IPS DF 4.7 (cell line): ENCODE results near the gene IVD.
A peak's percentile ranks its signal among the peaks of the same experiment; 100 is the strongest.

Source experiments
- DNase-seq: peaks from one replicate; pipeline ENCODE4 v3.0.0-alpha.2; 2013; ENCODE audit warnings: low spot score; ENCODE audit errors: extremely low read depth

IVD gene

GRCh38 chr15:40405501-40406381 is at the start of gene IVD:
Gene IVD, plus strand, starts transcription at chr15:40405795. Its CDS starts 33 bp downstream, at chr15:40405828.
- peak; percentile 88 for DNase-seq

DNA sequence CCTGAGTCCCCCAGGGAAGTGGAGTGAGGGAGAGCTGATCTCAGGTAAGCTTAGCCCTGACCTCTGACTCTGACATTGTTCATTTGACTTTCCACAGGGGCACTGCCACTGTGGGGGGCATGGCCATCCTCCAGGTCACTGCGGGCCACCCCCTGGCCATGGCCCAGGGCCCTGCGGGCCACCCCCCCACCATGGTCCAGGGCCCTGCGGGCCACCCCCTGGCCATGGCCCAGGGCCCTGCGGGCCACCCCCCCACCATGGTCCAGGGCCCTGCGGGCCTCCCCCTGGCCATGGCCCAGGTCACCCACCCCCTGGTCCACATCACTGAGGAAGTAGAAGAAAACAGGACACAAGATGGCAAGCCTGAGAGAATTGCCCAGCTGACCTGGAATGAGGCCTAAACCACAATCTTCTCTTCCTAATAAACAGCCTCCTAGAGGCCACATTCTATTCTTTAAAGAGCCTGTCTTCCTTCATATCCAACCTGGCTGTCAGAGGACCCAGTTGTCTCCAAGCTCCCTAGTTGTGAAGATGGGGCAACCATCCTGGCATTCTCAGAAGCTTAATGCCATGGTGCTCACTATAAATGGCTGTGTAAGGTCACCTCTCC is 49.5 kb upstream of the IVD start:
- DNase-seq = no peak

- DNase-seq = no peak
Observed at GRCh38 chr15:40357246-40357645, 48.3 kb upstream of the IVD start.

- no peak for DNase-seq
Observed at GRCh38 chr15:40357723-40358470, 47.7 kb upstream of the IVD start, which contains the start of gene DISP2. Gene DISP2, plus strand, starts transcription at chr15:40358219. Its CDS starts 103 bp downstream, at chr15:40358322.

DNA sequence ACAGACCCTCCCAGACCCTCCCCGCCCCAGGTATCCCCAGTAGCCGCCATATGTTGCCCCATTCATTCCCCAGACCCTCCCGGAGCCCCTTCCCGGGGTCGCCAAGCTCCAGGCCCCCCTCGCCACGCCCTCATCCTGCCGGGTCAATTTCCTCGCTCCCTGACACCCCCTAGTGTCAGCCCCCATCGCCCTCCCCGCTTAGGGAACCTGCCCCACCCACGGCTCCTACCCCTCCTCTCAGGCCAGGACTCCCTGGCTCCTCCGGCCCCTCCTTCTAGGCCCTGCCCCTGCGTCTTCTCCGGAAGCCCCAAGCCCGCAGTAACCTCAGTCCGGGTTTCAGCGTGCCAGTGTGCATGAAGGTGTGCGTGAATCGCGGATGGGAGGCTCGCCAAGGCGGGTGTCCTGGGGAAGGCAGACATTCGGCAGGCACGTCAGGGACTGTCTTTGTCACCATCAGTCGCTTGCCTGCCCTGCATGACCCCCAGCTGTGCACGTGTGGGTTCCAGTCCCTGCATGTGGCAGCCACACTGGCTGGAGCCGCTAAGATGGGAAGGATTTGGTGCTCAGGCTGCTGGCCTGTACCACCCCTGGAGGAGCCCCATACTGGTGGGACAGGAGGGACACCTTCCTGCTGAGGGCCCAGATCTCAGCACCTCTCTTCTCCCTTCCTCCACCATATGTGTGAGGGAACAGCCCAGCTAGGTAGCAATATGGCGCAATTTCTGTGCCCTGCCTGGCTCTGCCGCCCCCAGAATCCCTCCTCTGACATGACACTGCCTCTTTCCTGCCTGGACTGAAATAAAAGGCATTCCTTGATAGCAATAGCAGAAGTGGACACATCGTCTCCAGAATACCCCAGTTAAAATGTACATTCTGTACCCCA is 46.9 kb upstream of the IVD start:
- no peak for DNase-seq

DNA sequence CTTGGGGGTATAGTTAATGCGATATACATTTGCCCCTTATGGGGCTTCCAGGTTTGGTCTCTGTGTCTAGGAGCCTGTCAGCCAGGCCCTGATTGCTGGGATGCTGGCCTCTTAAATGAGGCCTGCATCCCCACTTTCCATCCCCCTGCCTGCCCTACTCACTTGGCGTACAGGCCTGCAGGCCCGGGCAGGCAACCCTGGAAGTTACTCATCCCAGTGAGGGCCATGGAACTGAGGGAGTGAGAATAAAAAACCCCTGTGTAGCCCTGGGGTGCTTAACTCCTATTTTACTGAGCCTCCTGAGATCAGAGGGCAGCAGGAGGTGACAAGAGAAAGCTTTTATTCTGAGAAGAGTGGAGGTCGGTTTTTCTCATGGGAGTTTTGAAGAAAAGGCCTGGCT is 45.6 kb upstream of the IVD start:
- DNase-seq = no peak

DNA sequence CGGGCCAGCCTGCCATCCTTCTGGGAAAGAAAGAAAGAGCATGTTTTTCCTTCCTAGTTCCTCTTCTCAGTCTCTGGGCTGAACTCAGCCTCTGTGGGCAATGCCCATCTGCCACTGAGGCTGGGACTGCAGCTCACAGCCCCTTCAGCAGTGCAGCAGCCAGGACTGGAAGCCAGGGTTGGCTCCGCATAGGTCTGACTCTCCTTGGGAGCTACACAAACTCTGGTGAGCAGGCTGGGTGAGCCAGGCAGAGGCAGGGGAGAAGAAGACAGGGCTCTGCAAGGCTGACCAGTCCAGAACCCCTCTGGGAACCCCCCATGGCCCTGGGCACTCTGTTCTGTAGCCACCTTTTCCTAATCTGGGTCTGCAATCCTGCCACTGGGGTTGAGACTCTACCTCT is 44.0 kb upstream of the IVD start:
- no peak for DNase-seq

DNA sequence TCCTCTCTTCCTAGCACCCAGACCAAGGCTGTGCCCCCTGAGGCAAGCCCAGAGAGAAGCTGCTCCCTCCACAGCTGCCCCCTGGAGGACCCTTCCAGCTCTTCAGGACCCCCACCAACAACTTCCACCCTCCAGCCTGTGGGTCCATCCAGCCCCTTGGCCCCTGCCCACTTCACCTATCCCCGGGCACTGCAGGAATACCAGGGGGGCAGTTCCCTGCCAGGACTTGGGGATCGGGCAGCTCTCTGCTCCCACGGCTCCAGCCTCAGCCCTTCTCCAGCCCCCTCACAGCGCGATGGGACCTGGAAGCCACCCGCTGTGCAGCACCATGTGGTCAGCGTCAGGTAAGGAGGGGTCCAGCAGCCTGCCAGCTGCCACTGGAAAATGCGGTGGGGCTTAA is 42.0 kb upstream of the IVD start:
- DNase-seq = no peak

- no peak for DNase-seq
Observed at GRCh38 chr15:40364251-40364650, 41.3 kb upstream of the IVD start.

GRCh38 chr15:40365016-40365415 is 40.6 kb upstream of the IVD start:
- no peak for DNase-seq

- DNase-seq = no peak
Observed at GRCh38 chr15:40365624-40366456, 39.8 kb upstream of the IVD start.

DNA sequence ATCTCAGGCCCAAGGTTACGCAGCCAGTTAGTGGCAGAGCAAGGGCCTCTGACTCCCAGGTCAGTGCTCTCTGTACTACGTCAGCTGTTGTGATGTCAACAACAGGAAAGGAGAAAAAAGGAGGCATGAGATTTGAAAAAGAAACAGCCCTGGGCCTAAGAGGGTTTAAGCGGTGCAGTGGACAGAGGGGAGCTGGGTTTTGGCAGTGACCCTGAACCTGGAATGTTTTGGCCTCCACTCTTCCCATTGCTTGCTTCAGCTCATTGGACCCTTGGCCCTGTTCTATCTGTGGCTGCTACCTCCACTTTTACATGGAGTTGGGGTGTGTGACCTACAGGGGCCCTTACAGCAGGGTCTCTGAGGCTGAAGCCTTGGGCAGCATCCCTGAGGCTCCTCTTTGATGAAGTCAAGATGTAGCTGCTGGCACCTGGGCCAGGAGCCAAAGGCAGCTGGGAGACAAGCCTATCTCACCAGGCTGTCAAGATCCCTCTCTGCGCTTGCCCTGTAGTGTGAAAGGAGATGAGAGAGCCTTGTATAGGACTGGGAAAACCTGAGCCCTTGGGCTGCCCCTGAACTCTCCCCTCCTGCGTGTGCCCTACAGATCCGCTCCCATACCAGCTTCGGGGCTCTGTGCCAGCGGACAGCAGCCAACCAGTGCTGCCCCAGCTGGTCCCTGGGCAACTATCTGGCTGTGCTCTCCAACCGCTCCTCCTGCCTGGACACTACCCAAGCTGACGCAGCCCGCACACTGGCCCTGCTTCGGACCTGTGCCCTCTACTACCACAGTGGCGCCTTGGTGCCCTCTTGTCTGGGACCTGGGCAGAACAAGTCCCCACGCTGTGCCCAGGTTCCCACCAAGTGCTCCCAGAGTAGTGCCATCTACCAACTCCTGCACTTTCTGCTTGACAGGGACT is 38.9 kb upstream of the IVD start:
- DNase-seq = no peak

DNA sequence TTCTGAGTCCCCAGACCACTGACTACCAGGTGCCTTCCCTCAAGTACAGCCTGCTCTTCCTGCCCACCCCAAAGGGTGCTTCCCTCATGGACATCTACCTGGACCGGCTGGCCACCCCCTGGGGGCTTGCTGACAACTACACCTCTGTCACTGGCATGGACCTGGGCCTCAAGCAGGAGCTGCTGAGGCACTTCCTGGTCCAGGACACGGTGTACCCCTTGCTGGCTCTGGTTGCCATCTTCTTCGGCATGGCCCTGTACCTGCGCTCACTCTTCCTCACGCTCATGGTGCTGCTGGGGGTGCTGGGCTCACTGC is 38.3 kb upstream of the IVD start:
- no peak for DNase-seq

DNA sequence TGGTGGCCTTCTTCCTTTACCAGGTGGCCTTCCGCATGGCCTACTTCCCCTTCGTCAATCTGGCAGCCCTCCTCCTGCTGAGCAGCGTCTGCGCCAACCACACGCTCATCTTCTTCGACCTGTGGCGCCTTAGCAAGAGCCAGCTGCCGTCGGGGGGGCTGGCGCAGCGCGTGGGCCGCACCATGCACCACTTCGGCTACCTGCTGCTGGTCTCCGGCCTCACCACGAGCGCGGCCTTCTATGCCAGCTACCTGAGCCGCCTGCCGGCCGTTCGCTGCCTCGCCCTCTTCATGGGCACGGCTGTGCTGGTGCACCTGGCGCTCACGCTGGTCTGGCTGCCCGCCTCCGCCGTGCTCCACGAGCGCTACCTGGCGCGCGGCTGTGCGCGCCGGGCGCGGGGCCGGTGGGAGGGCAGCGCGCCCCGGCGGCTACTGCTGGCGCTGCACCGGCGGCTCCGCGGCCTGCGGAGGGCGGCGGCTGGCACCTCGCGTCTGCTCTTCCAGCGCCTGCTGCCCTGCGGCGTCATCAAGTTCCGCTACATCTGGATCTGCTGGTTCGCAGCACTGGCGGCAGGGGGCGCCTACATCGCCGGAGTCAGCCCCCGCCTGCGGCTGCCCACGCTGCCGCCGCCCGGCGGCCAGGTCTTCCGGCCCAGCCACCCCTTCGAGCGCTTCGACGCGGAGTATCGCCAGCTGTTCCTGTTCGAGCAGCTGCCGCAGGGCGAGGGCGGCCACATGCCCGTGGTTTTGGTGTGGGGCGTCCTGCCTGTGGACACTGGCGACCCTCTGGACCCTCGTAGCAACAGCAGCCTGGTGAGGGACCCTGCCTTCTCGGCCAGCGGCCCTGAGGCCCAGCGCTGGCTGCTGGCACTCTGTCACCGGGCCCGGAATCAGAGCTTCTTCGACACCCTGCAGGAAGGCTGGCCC is 37.6 kb upstream of the IVD start:
- DNase-seq = no peak

DNA sequence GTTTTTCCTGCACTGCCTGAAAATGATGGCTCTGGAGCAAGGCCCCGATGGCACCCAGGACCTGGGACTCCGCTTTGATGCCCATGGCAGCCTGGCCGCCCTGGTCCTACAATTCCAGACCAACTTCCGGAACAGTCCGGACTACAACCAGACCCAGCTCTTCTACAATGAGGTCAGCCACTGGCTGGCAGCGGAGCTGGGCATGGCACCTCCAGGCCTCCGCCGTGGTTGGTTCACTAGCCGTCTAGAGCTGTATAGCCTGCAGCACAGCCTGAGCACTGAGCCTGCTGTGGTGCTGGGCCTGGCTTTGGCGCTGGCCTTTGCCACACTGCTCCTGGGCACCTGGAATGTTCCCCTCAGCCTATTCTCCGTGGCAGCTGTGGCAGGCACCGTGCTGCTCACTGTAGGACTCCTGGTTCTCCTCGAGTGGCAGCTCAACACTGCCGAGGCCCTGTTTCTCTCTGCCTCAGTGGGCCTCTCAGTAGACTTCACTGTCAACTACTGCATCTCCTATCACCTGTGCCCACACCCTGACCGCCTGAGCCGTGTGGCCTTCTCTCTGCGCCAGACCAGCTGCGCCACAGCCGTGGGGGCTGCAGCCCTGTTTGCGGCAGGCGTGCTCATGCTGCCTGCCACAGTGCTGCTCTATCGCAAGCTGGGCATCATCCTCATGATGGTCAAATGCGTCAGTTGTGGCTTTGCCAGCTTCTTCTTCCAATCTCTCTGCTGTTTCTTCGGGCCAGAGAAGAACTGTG is 36.7 kb upstream of the IVD start:
- DNase-seq = no peak

GRCh38 chr15:40369474-40369869 is 36.1 kb upstream of the IVD start:
- DNase-seq = no peak

GRCh38 chr15:40369971-40370370 is 35.6 kb upstream of the IVD start:
- DNase-seq = no peak

DNA sequence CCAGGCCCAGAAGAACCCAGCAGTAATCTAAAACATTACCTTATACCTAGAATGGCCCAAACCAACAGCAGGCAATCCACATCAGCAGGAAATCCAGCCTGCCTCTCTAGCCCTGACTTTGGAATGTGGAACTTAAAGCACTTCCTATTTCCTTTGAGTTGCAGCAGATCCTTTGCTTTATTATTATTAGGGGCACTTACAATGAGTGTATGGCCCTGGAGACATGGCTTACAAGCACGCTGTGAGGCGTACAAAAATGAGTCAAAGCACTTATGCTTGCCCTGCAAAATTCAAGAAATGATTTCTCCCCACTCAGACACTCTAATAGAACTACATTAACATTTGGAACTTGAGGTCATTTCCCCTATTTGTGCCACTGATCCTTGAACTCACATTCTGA is 32.6 kb upstream of the IVD start:
- DNase-seq = no peak
